SK-MEL-5 (cell line): ENCODE results near the gene CEACAM21. TPM values are rescaled to one million over a fixed set of nuclear protein-coding genes. Genes with fewer than 3 reads are reported as not detected.

Experiments used
- DNase-seq: peaks from one replicate; pipeline ENCODE4 v3.0.0-alpha.2; 2016; ENCODE audit warnings: low read depth, low spot score
- in situ Hi-C: cut with HindIII; loops from 2 replicates; pipeline ENCODE4 v1.10.0; 2016; ENCODE audit warnings: low sequenced_read_pairs, high pct_unique_total_duplicates, low pct_unique_long_range_greater_than_20kb
- polyA plus RNA-seq, 2 experiments: library from polyadenylated mRNA; depleted of rRNA; stranded (reverse); fragments of >200 nt; gene quantifications; 2 replicates each; pipeline ENCODE4 v1.2.3, GENCODE V29; 2015
- total RNA-seq: library from RNA; depleted of rRNA; stranded (reverse); fragments of >200 nt; shearing (Covaris generic); gene quantifications from 2 replicates; pipeline ENCODE4 v1.2.3, GENCODE V29; 2014; rRNA removed

Gene CEACAM21
- 0.21 TPM in 1 of 2 replicates, not detected in the other for total RNA-seq
- polyA plus RNA-seq (2015; cell fraction: cytosol; rRNA removed), result 0.06 TPM in 1 of 2 replicates, not detected in the other
- not detected in 2 replicates for polyA plus RNA-seq (2015; cell fraction: nucleus; rRNA removed)

DNA sequence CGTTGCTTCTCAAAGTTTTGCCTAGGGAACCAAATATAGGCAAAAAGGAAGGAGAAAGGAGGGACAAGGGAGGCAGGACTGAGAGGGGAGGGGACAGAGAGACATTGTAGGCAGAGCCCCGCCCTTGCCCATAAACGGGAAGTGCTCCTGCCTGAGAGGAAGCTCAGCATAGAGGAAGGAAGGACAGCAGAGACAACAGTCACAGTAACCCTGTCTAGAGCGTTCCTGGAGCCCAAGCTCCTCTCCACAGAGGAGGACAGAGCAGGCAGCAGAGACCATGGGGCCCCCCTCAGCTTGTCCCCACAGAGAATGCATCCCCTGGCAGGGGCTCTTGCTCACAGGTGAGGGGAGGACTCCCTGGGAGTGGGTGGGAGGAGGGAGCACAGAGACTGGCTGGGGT lies at the start of gene CEACAM21:
Gene CEACAM21, plus strand, starts transcription at position 169 of the 400 bp plus-strand sequence. Its CDS starts 109 bp downstream, at position 278.
- in situ Hi-C loops, result no loop called here

DNA sequence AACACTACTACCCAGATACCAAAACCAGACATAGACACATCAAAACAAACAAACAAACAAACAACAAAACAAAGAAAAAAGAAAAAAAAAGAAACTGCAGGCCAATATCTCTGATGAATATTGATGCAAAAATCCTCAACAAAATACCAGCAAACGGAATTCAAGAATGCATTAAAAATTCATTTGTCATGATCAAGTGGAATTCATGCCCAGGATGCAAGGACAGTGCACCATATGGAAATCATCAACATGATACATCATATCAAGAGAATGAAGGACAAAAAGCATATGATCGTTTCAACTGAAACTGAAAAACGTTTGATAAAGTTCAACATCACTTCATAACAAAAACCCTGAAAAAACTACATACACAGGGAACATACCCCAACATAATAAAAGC lies 48.9 kb upstream of the CEACAM21 start:
- no peak for DNase-seq
- in situ Hi-C loops, result no loop called here

More for the DNA sequence above, at the start of gene CEACAM21:
- peak; percentile 8 for DNase-seq

DNA sequence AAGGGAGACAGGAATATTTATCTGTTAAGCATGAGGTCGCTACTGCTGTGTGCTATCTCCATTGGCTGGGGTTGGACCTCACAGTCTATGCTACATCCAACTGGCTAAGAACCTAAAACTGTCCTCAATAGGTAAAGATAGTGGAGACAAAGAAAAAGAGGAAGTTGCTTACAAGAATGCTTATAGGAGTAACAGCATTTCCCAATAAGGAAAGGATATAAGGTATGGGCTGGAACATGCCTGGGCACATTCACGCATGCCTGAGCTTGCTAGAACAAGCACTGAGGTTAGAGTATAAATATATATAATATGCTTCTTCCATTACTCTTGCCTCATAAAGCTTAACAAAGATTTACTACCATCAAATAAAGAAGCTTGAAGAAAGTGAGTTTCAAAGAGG lies 47.9 kb upstream of the CEACAM21 start:
- DNase-seq, result no peak
- in situ Hi-C loops, result no loop called here

DNA sequence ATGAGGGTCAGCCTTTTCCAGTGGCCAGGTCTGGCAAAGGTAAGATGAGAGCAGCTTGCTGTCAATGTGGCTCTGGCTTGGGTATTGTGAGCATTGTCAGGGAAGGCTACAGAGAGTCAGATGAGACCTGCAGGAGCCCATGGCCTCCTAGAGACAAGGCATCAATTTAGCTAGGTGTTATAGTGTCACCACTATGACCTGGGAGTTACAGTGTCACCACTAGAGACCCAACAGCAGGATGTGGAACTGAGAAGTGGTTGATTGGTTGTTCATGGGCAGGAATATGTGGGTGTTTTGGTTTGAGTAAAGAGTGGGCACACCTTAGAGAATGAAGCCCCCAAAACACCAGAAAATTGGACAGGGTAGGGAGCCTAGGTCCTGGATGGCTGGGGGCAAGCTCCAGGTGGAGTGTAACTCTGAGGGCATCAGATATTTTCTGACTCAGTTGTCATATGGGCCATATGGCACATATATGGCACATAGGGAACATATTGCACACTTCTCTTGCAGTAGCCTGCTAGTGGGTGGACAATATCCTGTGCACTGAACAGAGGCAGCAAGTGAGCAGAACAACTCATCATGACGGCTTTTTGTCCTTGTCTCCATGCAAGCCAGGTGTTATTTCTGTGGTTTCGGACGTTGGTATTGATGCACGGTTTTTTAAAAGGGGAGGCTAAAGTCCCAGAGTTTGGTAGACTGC lies 46.3 kb upstream of the CEACAM21 start:
- in situ Hi-C loops, result no loop called here
- DNase-seq, result no peak

DNA sequence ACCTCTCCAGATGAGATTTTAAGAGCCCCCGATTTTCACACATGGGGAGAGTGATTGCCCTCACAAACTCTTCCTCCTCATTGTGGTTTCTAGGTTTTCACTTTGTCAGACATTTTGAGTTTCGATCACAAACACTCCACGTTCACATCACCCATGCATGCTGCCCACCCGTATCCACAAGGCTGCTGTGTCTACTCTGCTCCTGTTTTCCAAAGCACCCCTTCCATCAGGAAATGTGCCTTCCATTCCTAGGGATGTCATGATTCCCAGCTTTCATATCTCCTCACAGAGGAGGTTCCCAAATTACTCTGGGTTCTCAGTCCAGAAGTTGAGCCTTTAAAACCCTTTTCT lies 45.8 kb upstream of the CEACAM21 start:
- in situ Hi-C loops, result no loop called here
- DNase-seq, result no peak

DNA sequence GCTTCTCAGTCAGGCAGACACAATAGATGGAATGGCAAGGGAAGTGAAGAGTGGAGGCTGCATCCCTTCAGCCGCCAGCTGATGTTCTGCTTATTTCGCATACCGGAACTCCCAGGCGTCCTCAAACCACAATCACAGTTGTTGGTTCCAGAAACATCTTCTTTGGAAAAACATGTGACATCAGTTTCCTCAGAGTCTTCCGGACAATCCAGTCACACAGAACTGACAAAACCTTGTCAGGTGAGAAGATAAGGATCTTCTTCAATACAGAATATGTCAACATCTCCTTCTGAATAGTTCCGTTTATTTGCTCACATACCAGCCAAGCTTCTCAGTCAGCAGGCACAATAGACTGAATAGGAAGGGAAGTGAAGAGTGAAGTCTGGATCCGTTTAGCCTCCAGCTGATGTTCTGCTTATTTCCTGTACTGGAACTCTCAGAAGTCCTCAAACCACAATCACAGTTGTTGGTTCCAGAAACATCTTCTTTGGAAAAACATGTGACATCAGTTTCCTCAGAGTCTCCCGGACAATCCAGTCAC lies 45.1 kb upstream of the CEACAM21 start:
- in situ Hi-C loops, result no loop called here

DNA sequence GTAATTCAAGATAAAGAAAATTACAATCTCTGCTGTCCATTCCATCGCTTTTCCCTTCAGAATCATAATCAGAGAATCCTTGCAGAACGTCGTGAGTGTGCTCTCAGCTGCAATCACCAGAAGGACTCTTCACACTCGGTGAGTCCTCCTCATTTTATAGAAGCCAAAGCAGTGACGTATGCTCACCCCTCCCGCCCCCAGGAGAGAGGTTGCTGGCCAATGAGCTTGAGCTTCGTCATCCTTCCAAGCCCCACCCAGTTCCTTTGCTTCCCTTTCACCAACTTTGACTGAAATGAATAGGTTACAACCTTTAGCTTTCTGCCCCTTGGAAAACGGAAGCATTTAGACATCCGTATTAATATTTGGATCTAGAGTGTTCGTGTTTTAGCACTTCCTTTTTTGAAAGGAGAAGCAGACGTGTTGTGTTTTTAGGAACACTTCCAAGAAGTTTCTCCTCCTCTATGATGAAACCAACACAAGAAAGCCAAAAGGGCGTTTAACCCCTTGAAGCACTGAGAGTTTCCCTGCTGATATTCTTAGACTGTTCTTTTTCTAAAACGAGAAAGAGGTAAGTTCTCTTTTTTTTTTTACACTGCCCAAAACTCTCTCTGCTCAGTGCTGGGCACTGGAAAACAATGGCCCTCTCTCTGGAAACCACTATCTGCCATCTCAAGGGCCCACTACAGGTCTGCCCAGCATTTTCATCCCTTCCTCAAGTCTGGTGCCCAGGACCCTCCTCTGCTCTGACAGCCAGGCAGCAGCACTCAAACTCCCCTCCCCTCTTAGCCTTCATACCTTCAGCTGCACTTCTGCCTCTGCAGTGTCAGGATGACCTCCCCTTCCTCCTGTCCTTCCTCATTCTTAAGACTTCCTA lies 44.3 kb upstream of the CEACAM21 start:
- DNase-seq, result peak; percentile 44

More for the DNA sequence above, 45.1 kb upstream of the CEACAM21 start:
- peak; percentile 74 for DNase-seq

DNA sequence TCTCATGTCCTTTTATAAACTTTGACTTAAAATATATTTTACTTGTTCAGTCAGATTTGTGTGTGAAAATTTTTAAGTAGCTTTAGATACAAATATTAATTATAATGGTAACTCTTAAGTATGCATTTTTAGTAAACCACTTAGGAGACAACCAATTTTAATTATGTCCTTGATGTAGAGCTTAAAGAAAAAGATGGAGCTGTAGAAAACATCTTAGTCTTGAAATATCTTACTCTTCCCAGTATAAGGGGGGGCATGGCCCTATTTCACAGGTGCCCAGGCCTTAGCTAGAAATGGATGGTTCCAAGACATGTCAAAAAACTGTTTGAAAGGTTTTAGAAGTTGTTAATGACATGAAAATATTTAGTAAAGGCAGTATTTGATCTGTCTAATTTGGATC lies 43.4 kb upstream of the CEACAM21 start:
- in situ Hi-C loops, result no loop called here
- no peak for DNase-seq

More for the DNA sequence above, 44.3 kb upstream of the CEACAM21 start:
- in situ Hi-C loops, result no loop called here

DNA sequence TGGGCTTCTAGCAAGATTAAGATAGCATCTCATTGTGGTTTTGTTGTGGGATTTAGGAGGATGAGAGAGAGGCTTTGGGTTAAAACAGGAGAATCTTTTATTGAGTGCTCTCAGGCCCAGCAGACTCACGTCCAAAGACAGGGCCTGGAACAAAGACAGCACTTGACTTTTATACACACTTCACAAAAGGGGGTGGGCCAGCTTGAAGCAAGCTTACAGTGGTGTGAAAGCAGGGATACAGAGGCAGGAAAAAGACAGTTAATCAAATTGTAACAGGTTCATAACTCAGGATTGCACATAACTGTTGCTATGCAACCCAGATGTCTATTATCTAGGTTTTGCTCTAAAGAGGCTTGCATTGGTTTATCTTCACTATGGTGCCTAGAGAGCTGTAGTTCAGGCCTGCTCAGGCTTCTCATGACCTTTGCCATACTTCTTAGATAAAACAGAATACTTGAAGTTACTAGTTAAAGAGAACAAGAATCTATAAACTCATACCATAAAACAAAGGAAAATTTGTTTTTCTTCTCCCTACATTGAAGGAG lies 42.2 kb upstream of the CEACAM21 start:
- in situ Hi-C loops, result no loop called here
- peak; percentile 15 for DNase-seq

DNA sequence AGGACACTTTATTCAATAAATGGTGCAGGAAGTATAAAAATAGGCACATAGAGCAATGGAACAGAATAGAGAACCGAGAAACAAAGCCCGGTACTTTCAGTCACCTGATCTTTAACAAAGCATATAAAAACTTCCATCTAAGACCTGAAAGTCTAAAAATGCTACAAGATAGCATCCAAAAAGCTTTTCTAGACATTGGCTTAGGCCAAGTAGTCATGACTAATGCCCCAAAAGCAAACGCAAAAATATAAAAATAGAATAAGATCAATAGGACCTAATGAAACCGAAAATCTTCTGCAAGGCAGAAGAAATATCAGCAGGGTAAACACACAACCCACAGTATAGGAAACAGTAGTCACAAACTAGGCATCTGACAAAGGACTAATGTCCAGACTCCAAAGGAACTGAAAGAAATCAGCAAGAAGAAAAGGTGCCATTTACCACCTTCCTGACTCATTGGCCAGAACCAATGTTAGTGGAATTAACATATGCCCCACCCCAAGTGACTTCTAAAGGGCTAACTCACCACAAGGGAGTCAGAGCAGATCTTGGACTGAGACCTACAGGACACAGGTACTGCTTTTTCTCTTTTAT lies 40.8 kb upstream of the CEACAM21 start:
- DNase-seq, result peak; percentile 45
- in situ Hi-C loops, result no loop called here

DNA sequence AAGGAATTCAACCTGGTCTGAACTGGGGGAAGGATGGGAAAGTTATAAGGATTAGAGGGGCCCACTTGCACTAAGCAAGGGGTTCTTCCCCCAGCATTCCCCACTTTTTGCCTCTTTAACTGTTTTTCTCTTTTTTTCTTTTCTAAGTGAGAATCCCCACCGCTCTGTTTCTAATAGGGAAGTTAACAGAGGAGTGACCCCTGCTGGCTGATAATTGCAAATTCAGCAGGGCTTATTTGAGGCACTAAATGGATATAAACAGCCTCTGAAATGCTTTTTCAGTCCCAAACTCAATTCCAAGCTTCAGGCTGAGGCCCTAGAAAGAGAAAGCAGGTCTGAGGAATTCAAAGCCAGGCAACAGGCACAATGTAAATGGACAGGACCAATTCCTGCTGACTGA lies 38.2 kb upstream of the CEACAM21 start:
- in situ Hi-C loops, result no loop called here
- peak; percentile 52 for DNase-seq

DNA sequence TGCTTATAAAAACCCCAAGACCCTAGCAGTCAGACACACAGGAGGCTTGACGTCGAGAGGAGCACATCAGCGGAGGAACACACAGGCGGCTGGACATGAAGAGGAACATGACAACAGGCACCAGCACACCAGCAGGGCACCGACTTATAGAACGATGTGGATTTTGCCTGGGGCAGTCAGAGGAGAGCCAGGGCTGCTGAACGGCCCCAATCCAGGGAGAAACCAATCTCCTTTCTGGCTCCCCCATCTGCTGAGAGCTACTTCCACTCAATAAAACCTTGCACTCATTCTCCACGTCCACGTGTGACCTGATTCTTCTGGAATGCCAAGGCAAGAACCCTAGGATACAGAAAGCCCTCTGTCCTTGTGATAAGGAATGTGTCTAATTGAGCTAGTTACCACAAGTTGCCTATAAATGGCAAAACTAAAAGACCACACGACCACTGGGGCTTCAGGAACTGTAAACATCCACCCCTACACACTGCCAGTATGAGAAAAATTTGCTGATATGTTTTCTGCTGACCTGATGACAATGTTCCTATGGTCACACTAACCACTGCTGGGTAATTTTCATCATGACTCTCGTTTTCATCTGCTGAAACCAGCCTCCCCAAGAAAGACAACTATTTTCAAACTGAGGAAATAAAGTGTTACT lies 35.8 kb upstream of the CEACAM21 start:
- peak; percentile 53 for DNase-seq
- in situ Hi-C loops, result no loop called here

DNA sequence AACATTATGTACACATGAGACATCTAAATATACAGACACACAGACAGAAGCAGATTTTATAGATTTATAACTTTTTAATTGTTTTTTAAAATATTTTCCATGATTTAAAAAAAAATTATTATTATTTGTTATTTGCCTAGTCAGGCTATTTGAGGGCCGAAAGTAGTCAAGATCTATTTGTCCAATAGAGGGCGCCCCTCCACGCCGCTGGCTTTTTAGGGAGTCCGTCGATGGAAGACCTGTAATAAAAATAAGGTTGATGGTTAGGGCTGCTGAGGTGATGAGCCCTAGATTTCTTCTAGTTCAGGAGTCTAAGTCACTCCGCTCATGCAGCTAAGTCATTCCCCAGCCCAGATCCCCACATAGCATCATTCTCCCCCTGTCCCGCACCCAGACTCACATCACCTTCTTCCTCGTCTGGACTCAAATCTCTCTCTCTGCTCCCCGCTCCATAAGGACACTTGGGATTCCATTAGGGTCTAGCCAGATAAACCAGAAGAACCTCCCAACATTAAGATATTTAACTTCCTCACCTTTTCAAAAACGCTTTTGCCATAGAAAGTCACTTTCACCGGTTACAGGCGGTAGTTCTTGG lies 33.9 kb upstream of the CEACAM21 start:
- DNase-seq, result peak; percentile 64

DNA sequence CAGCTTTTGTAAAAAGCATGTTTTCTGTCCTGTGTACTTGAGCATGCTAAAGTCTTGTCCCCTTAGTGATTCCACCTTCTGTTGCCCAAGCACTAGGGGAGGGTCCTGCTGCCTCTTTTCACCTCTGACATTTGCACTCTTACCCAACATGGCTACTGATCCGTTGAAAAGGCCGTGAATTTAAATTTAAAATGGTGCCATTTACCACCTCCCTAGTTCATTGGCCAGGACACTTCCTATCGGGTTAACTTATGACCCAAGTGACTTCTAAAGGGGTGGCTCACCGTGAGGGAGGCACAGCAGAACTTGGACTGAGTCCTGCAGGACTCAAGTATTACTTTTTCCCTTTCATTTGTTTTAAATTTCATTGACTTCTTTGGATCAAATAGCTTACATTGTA lies 33.3 kb upstream of the CEACAM21 start:
- no peak for DNase-seq
- in situ Hi-C loops, result no loop called here

More for the DNA sequence above, 33.9 kb upstream of the CEACAM21 start:
- in situ Hi-C loops, result no loop called here

DNA sequence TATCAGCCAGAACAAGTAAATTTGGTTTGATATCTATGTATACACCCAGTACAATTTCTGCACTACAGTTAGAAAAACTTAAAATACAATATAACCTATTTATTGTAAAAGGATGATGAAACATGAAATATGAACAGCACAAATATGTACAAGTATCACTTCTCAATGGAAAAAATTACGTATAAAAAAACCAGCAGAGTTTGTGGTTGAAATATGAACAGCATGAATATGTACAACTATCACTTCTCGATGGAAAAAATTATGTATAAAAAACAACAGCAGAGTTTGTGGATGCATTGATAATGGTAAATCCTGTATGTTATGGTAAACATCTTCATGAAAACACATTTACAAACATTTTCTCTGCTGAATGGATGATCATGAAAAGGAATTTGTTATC lies 32.4 kb upstream of the CEACAM21 start:
- in situ Hi-C loops, result no loop called here
- no peak for DNase-seq

DNA sequence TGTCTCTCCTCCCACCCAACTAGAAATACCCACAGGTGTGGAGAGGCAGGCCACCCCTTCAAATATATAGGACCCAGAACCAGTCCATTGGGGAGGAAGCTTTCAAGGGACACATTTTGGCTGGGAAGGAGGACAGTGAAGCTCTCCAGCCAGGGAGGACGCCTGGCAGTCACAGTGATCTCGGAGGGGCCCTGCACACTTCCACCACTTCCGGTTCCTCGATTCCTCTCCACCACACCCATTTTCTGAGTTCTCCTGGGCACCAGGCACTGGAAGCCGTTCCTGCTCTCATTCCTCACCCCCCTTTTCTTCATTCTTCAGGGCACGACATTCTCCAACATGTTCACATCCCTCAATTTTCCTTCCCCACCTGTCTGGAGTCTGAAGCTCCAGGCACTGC lies 30.4 kb upstream of the CEACAM21 start:
- in situ Hi-C loops, result no loop called here
- DNase-seq, result no peak

DNA sequence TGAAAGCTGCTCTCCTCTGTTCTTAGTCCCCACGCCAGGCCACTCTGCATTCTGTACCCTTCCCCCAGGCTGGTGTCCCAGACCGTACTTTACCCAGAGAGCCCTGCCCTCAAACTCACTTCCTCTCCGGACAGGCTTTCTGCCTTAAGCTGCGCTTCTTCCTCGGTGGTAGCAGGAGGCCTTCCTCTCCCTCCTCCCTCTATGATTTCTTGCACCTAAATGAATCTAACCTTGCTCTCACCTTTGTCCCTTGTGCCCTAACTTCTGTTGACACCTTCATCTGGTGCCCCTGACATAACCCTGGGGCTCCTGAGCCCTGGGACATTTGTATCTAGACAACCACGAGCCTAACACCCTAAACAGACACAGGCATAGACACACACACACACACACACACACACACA lies 29.6 kb upstream of the CEACAM21 start:
- DNase-seq, result no peak
- in situ Hi-C loops, result no loop called here
